H9 (cell line): ENCODE measurements around the gene MAD1L1. TPM values are rescaled to one million over a fixed set of nuclear protein-coding genes. Genes with fewer than 3 reads are reported as not detected.

Experiments
- DNase-seq: peaks from one replicate; pipeline ENCODE4 v3.0.0-alpha.2; 2017
- H2AFZ ChIP-seq: one replicate; pipeline ENCODE4 v1.6.1; 2013; ENCODE audit warnings: mild to moderate bottlenecking, low read length, control low read depth, moderate library complexity
- H2AK5ac ChIP-seq: 2 replicates; pipeline ENCODE4 v1.6.1; 2013; ENCODE audit warnings: low read length, control low read depth, mixed read lengths; ENCODE audit not compliant: insufficient read length
- H2BK120ac ChIP-seq: one replicate; pipeline ENCODE4 v1.6.1; 2013; ENCODE audit warnings: low read depth, mild to moderate bottlenecking, low read length, control low read depth, inconsistent platforms; ENCODE audit not compliant: poor library complexity, severe bottlenecking
- H2BK12ac ChIP-seq: 2 replicates; pipeline ENCODE4 v1.6.1; 2013; ENCODE audit warnings: low read length, control low read depth, mixed read lengths, low read depth; ENCODE audit not compliant: insufficient read length
- H2BK15ac ChIP-seq: 2 replicates; pipeline ENCODE4 v1.6.1; 2013; ENCODE audit warnings: low read depth, low read length, control low read depth
- H2BK20ac ChIP-seq: one replicate; pipeline ENCODE4 v1.6.1; 2013; ENCODE audit warnings: low read depth, mild to moderate bottlenecking, low read length, control low read depth, inconsistent platforms; ENCODE audit not compliant: poor library complexity, severe bottlenecking
- H2BK5ac ChIP-seq: 2 replicates; pipeline ENCODE4 v1.6.1; 2013; ENCODE audit warnings: low read length, control low read depth, mixed read lengths; ENCODE audit not compliant: insufficient read length
- H3K14ac ChIP-seq: 2 replicates; pipeline ENCODE4 v1.6.1; 2013; ENCODE audit warnings: low read length, control low read depth; ENCODE audit not compliant: insufficient read depth
- H3K18ac ChIP-seq: 2 replicates; pipeline ENCODE4 v1.6.1; 2013; ENCODE audit warnings: low read depth, mild to moderate bottlenecking, mixed read lengths, low read length, control low read depth; ENCODE audit not compliant: insufficient read length
- H3K23ac ChIP-seq: 2 replicates; pipeline ENCODE4 v1.6.1; 2013; ENCODE audit warnings: low read length, control low read depth, mixed read lengths, low read depth; ENCODE audit not compliant: insufficient read length
- H3K23me2 ChIP-seq: 2 replicates; pipeline ENCODE4 v1.6.1; 2013; ENCODE audit warnings: low read depth, mild to moderate bottlenecking, mixed read lengths, low read length, control low read depth; ENCODE audit not compliant: insufficient read length, poor library complexity, severe bottlenecking
- H3K27ac ChIP-seq: 2 replicates; pipeline ENCODE4 v1.5.1; 2013; ENCODE audit warnings: low read length, control low read depth, mixed read lengths, low read depth; ENCODE audit not compliant: insufficient read length
- H3K27me3 ChIP-seq: 2 replicates; pipeline ENCODE4 v1.6.1; 2013; ENCODE audit warnings: low read length, control low read depth, inconsistent platforms; ENCODE audit not compliant: insufficient read depth
- H3K4ac ChIP-seq: 2 replicates; pipeline ENCODE4 v1.6.1; 2013; ENCODE audit warnings: low read depth, mild to moderate bottlenecking, control low read depth, inconsistent platforms, low read length, moderate library complexity
- H3K4me1 ChIP-seq: 2 replicates; pipeline ENCODE4 v1.6.1; 2013; ENCODE audit warnings: low read length, control low read depth, inconsistent platforms; ENCODE audit not compliant: insufficient read depth
- H3K4me2 ChIP-seq: 2 replicates; pipeline ENCODE4 v1.6.1; 2013; ENCODE audit warnings: low read length, control low read depth, mixed read lengths; ENCODE audit not compliant: insufficient read length, insufficient read depth
- H3K56ac ChIP-seq: 2 replicates; pipeline ENCODE4 v1.6.1; 2013; ENCODE audit warnings: low read depth, mild to moderate bottlenecking, mixed read lengths, low read length, control low read depth; ENCODE audit not compliant: insufficient read length
- H3K79me1 ChIP-seq: 2 replicates; pipeline ENCODE4 v1.6.1; 2013; ENCODE audit warnings: low read depth, mild to moderate bottlenecking, moderate library complexity, low read length, control low read depth, inconsistent platforms; ENCODE audit not compliant: insufficient read depth, poor library complexity, severe bottlenecking
- H3K79me2 ChIP-seq: 2 replicates; pipeline ENCODE4 v1.6.1; 2013; ENCODE audit warnings: low read length, control low read depth, inconsistent platforms; ENCODE audit not compliant: insufficient read depth
- H3K9ac ChIP-seq: 2 replicates; pipeline ENCODE4 v1.6.1; 2013; ENCODE audit warnings: low read length, control low read depth, mixed read lengths; ENCODE audit not compliant: insufficient read length; ENCODE audit errors: extremely low read depth
- H3K9me3 ChIP-seq: one replicate; pipeline ENCODE4 v1.6.1; 2013; ENCODE audit warnings: low read depth, low read length, inconsistent platforms; ENCODE audit not compliant: control insufficient read depth
- H3T11ph ChIP-seq: one replicate; pipeline ENCODE4 v1.6.1; 2013; ENCODE audit warnings: mild to moderate bottlenecking, low read length, control low read depth, inconsistent platforms
- H4K20me1 ChIP-seq: one replicate; pipeline ENCODE4 v1.6.1; 2013; ENCODE audit not compliant: control insufficient read depth, insufficient read length, insufficient read depth
- H4K5ac ChIP-seq: 2 replicates; pipeline ENCODE4 v1.6.1; 2013; ENCODE audit warnings: low read depth, mild to moderate bottlenecking, mixed read lengths, low read length, control low read depth; ENCODE audit not compliant: insufficient read length
- H4K8ac ChIP-seq: replicated peaks from 2 replicates; pipeline ENCODE4 v1.6.1; 2013; ENCODE audit warnings: low read length, control low read depth, mixed read lengths, low read depth; ENCODE audit not compliant: insufficient read length
- H4K91ac ChIP-seq: 2 replicates; pipeline ENCODE4 v1.6.1; 2013; ENCODE audit warnings: low read depth, mild to moderate bottlenecking, moderate library complexity, mixed read lengths, low read length, control low read depth; ENCODE audit not compliant: insufficient read length
- H3K27ac Mint-ChIP-seq, 3 experiments: 2 replicates in 2 of 3; 3 replicates in 1 of 3; pipeline ENCODE4 v1.8.0; 2020 to 2021; ENCODE audit warnings: mixed read lengths in 3 of 3, mild to moderate bottlenecking in 1 of 3, moderate library complexity in 1 of 3
- H3K27me3 Mint-ChIP-seq: 2 replicates; pipeline ENCODE4 v1.8.0; 2021; ENCODE audit warnings: low read depth, mild to moderate bottlenecking, moderate library complexity, mixed read lengths
- H3K36me3 Mint-ChIP-seq, 3 experiments: 2 replicates in 2 of 3; 3 replicates in 1 of 3; pipeline ENCODE4 v1.8.0; 2020 to 2021; ENCODE audit warnings: low read depth in 3 of 3, mixed read lengths in 3 of 3; ENCODE audit not compliant: insufficient read depth in 1 of 3
- H3K4me1 Mint-ChIP-seq, 2 experiments: 2 replicates each; pipeline ENCODE4 v1.8.0; 2020; ENCODE audit warnings: mixed read lengths in 2 of 2
- H3K4me3 Mint-ChIP-seq, 2 experiments: 2 replicates in 1 of 2; 3 replicates in 1 of 2; pipeline ENCODE4 v1.8.0; 2020 to 2021; ENCODE audit warnings: mild to moderate bottlenecking in 2 of 2, mixed read lengths in 2 of 2, moderate library complexity in 1 of 2
- H3K9me3 Mint-ChIP-seq, 2 experiments: 2 replicates in 1 of 2; 3 replicates in 1 of 2; pipeline ENCODE4 v1.8.0; 2020; ENCODE audit warnings: mild to moderate bottlenecking in 2 of 2, mixed read lengths in 2 of 2, moderate library complexity in 1 of 2
- CTCF ChIP-seq: fragments of 200-600 bp; sonication (generic); conservative IDR thresholded peaks from 3 replicates; pipeline ENCODE4 v1.8.0; 2021; ENCODE audit warnings: antibody characterized with exemption, mild to moderate bottlenecking
- WGBS: extraction: QIAGEN DNeasy Blood & Tissue Kit; methylation state at CpG from one replicate; pipeline ENCODE4 v1.1.7; 2013; ENCODE audit warnings: missing lambda C conversion rate, low lambda C conversion rate, mixed read lengths; ENCODE audit not compliant: insufficient read length; ENCODE audit errors: extremely low coverage; 5-methylcytosine and 5-hydroxymethylcytosine counted together
- total RNA-seq: library from RNA; stranded (reverse); gene quantifications from 2 replicates; pipeline ENCODE4 v1.2.1, GENCODE V29; 2021

Gene MAD1L1
- total RNA-seq, 1 experiment from 2014 or later, result 39.0 TPM

GRCh38 chr7:1946025-1946772 is 286.5 kb downstream of the MAD1L1 start:
- no peak overlapping the region for H3K4me2 ChIP-seq
- no peak overlapping the region for H3K27ac ChIP-seq
- H4K8ac ChIP-seq, result no peak overlapping the region
- H3K56ac ChIP-seq, result no peak overlapping the region
- no peak overlapping the region for H3K18ac ChIP-seq
- no peaks in the 10 kb centered on the region for H4K20me1 ChIP-seq
- H2AFZ ChIP-seq, result no peak overlapping the region
- H3K4me3 Mint-ChIP-seq, result no peak overlapping the region
- H3K79me2 ChIP-seq, result no peaks in the 10 kb centered on the region
- H3K27me3 ChIP-seq, result no peaks in the 10 kb centered on the region
- H3K9me3 ChIP-seq, result no peaks in the 10 kb centered on the region
- H2BK120ac ChIP-seq, result no peak overlapping the region
- H3K4ac ChIP-seq, result no peak overlapping the region
- no peak overlapping the region for H2AK5ac ChIP-seq
- no peak overlapping the region for H4K91ac ChIP-seq
- no peak overlapping the region for H2BK20ac ChIP-seq
- no peaks in the 10 kb centered on the region for H3K23me2 ChIP-seq
- H3K36me3 Mint-ChIP-seq, result peaks cover 0 to 1% (median 0%) of the 10 kb centered on the region in 3 experiments; a peak in 2 of 7 replicates
- no peak for TF ChIP-seq CTCF
- H3K79me1 ChIP-seq, result no peaks in the 10 kb centered on the region
- WGBS, result no CpG with 5 or more reads among the region's 23 CpGs
- no peak overlapping the region for H3K9ac ChIP-seq
- H3K27ac Mint-ChIP-seq, result peak overlapping the region in 2 of 3 experiments; percentile 29 to 55; a peak in 2 of 7 replicates
- H2BK5ac ChIP-seq, result no peak overlapping the region
- no peaks in the 10 kb centered on the region for H3K9me3 Mint-ChIP-seq
- H2BK12ac ChIP-seq, result no peak overlapping the region
- H3K27me3 Mint-ChIP-seq, result no peaks in the 10 kb centered on the region
- no peak overlapping the region for H3K23ac ChIP-seq
- H4K5ac ChIP-seq, result no peak overlapping the region
- peaks cover 25 to 29% of the 10 kb centered on the region in 2 experiments for H3K4me1 Mint-ChIP-seq
- H2BK15ac ChIP-seq, result no peak overlapping the region
- H3K14ac ChIP-seq, result no peak overlapping the region; the same call in 1 of the 2 replicates
- no peak overlapping the region for H3T11ph ChIP-seq
- no peak for DNase-seq
- peaks cover 2% of the 10 kb centered on the region; the same call in 1 of the 2 replicates for H3K4me1 ChIP-seq
